GM18519 (cell line): ENCODE data around the gene WDR1.

Experiments
- ATAC-seq: cut with Tn5 transposase; IDR thresholded peaks from one replicate; pipeline ENCODE4 v1.9.1; 2021; ENCODE audit warnings: mild to moderate bottlenecking, moderate library complexity; ENCODE audit not compliant: unreplicated experiment, low FRiP score

Gene WDR1

GRCh38 chr4:10075158-10075863 is 41.3 kb downstream of the WDR1 start:
- ATAC-seq, result no peak

- ATAC-seq, result no peak
These were observed 41.9 kb downstream of the WDR1 start for GRCh38 chr4:10074767-10075105.

- no peak for ATAC-seq
These were observed 42.4 kb downstream of the WDR1 start for GRCh38 chr4:10074076-10074766.

GRCh38 chr4:10072420-10073017 is 44.1 kb downstream of the WDR1 start:
- ATAC-seq, result no peak

- ATAC-seq, result no peak
These were observed 47.4 kb downstream of the WDR1 start for GRCh38 chr4:10069075-10069642.

GRCh38 chr4:10066670-10067651 is 49.6 kb downstream of the WDR1 start:
- no peak for ATAC-seq

- no peak for ATAC-seq
These were observed 50.4 kb downstream of the WDR1 start for GRCh38 chr4:10066206-10066605.

GRCh38 chr4:10063544-10064300 is 52.9 kb downstream of the WDR1 start:
- no peak for ATAC-seq

- no peak for ATAC-seq
These were observed 54.8 kb downstream of the WDR1 start for GRCh38 chr4:10061650-10062415.

GRCh38 chr4:10058371-10058770 is 58.2 kb downstream of the WDR1 start:
- ATAC-seq, result no peak

- ATAC-seq, result no peak
These were observed 59.6 kb downstream of the WDR1 start for GRCh38 chr4:10057023-10057395.

GRCh38 chr4:10056334-10057022 is 60.1 kb downstream of the WDR1 start:
- no peak for ATAC-seq

GRCh38 chr4:10055871-10056270 is 60.7 kb downstream of the WDR1 start:
- no peak for ATAC-seq

GRCh38 chr4:10054571-10055041 is 62.0 kb downstream of the WDR1 start:
- no peak for ATAC-seq

GRCh38 chr4:10053635-10054453 is 62.8 kb downstream of the WDR1 start:
- no peak for ATAC-seq

GRCh38 chr4:10051517-10052135 is 65.0 kb downstream of the WDR1 start:
- ATAC-seq, result no peak

GRCh38 chr4:10050721-10051120 is 65.9 kb downstream of the WDR1 start:
- ATAC-seq, result no peak
